HG03025 (cell line): ENCODE data around the gene LRRFIP1.
"Not testable (repeated sequence)": the region's sequence is repeated elsewhere in the genome, so short reads cannot be mapped to it uniquely, and the experiment has no call there.

ENCODE experiments used
- ATAC-seq: cut with Tn5 transposase; IDR thresholded peaks from one replicate; pipeline ENCODE4 v1.9.1; 2021; ENCODE audit warnings: mild to moderate bottlenecking, moderate library complexity; ENCODE audit not compliant: unreplicated experiment, low FRiP score

LRRFIP1 gene, protein sequence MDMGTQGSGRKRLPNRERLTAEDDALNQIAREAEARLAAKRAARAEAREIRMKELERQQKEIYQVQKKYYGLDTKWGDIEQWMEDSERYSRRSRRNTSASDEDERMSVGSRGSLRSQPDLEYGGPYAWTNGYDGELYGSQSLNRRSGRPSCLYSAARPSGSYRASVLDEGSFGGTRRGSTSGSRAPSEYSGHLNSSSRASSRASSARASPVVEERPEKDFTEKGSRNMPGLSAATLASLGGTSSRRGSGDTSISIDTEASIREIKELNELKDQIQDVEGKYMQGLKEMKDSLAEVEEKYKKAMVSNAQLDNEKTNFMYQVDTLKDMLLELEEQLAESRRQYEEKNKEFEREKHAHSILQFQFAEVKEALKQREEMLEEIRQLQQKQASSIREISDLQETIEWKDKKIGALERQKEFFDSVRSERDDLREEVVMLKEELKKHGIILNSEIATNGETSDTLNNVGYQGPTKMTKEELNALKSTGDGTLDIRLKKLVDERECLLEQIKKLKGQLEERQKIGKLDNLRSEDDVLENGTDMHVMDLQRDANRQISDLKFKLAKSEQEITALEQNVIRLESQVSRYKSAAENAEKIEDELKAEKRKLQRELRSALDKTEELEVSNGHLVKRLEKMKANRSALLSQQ

DNA sequence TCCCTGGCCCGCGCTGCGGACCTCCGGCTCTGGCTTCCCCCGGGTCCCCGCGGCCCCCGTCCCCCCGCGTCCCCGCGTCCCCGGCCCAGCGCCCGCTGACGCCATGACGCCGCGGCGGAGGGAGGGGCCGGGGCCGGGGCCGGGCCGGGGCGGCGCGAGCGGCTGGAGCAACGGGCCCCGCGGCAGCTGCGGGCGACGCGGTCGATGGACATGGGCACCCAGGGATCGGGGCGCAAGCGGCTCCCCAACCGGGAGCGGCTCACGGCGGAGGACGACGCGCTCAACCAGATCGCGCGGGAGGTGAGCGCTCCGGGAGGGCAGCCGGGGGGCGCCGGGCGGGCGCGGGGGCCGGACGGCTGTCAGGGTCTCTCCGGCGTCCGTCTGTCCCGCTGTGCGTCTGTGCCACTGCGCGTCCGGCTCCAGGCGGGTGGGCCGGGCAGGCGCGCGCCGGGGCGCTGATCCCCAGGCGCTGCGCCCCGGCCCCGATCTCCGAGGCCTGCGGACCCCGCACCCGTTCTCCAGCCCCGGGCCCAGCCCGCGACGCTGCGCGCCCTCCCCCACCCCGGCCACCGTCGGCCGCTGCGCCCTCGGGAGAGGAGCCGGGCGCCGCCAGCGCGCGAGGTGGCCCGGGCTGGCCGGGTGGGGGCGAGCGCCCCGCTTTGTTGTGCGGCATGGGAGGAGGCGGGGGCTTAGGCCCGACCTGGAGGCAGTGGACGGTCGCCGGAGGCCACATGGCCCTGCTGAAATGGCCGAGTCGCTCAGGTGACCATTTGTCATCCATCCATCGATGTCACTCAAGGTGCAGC, at the start of gene LRRFIP1:
LRRFIP1 (plus strand) TSS at position 147 of the 806 bp plus-strand sequence; CDS start at position 205, 58 bp downstream.
- ATAC-seq: no peak

DNA sequence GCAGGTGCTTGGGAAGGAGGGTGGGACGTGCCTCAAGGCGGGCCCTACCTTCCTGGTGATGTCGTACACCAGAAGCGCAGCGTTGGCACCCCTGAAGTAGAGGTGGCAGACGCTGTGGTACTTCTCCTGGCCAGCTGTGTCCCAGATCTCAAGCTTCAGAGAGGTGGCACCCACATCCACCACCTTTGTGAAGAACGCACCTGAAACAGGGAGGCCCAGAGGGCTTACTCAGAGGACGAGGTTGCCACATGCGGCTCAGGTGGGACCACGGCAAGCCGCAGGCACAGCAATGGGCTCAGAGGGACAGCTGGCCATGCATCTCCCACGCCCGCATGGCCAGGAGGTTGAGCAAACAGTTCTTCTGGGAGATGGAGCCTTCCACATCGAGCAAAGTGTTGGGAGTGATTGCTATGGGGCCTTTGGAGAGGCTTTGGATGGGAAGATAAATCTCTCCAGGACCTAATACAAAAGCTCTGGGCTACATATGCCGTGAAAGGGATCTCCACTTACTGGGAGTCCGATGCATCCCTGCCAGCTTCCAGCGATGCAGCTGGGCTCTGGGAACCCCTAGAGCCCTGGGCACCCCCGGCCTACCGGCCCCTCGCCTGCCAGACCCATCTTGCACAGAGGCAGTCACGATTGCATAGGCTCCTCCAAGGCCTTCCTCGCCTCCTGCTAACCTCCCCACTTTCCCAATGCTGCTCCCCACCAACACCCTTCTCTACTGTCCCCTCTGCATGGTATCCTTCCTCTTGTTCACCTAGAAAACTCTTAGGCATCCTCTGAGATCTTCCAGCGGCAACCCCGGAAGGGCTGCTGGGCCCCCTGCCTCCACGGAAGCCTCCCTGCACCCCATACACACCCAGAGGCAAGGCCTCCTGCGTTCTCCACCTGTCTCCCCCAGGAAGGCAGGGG, 49.2 kb upstream of the LRRFIP1 start:
- no peak for ATAC-seq

DNA sequence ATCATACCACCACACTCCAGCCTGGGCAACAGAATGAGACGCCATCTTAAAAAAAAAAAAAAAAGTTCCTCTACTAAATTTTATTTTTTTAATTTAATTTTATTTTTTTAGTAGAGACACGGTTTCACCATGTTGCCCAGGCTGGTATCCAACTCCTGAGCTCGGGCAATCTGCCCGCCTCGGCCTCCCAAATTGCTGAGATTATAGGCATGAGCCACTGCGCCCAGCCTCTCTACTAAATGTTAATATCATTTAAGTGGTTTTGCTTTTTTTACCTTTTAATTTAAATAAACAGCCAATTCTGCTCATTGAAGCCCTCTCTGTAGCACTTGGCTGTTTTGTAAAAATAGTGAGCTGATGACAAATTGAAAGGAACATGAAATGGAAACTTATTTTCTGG, 46.1 kb upstream of the LRRFIP1 start:
- no peak for ATAC-seq

DNA sequence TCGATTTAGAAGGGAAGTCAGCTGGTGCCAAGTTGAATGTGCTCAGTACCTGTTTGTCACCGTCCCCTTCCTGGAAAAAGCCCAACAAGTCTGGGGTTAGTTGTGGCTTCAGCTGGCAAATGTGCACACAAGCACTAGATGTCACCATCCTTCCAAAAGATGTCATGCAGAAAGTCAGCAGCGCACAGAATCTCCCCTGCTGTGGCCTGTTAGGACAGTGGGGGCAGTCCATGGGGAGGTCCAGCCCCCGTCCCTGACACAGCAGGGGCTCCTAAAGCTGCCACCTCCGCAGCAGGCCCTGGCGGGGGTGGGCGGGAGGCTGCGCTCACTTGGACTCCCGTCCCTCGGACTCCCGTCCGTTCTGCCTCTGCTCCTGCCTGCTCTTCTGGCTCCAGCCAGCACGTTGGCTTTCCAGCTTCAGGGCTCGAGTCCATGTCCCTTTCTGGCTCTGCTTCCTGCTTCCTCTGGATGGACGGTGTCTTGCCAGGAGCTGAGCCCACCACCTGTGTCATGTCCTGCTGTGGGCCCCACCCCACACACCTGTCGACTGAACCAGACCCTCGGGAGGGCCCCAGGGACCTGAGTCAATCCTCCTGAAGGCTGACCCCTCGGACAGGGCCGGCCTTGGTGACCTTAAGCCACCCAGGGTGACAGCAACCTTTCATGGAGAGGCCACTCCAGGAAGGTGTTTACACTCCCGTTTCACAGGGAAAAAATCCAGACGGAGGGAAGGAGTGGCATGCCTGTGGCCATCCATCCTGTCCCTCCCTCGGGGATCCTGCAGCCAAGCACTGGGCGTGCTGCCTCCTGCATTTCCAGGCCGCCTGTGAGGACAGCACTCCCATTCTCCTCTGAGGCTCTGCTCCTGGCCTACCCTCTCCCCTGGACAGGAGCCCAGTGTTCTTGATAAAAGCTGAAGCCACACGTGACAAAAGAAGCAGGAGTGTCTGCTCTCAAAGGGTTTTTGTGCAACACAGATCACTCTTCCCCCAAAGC, 45.3 kb upstream of the LRRFIP1 start:
- ATAC-seq: no peak

DNA sequence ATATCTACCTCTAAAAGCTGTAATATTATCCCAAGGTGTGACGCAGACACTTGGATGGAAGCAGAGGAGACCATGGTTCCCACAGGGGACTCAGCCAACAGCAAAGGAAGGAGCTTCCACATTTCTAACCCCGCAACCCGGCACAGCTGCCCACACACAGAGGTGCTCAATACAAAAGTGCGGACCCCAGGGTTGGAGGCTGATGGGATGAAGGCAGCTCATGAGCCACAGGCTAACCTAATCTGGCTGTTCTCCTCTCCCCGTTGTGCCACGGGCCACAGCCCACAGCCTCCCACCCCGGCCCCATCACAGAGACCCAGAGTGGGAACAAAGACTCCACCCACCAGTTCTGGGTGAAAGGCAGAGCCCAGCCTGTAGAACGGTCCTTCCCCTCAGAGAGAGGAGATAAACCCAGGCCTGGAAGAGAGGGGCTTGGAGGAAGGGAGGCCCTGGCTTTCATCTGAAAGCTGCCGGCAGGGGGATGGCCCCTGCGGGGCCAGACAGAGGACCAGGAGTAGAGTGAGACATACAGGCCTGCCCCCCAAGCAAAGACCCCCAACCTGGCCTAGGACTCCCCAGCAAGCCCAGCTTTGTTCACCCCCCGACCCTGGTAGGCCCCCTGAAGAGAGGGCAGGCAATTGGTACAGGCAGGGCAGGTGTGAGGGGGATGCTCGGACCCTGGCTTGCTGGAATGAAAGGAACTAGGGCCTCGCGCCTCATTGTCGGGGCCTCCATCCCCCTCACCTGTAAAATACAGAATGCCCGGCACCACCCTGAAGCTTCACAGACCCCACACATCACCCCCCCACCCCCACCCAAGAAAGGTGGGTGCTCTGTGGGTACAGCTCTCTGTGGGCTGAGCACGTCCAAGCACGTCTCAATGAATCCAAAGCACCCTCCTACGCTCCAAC, 43.7 kb upstream of the LRRFIP1 start:
- ATAC-seq: no peak

DNA sequence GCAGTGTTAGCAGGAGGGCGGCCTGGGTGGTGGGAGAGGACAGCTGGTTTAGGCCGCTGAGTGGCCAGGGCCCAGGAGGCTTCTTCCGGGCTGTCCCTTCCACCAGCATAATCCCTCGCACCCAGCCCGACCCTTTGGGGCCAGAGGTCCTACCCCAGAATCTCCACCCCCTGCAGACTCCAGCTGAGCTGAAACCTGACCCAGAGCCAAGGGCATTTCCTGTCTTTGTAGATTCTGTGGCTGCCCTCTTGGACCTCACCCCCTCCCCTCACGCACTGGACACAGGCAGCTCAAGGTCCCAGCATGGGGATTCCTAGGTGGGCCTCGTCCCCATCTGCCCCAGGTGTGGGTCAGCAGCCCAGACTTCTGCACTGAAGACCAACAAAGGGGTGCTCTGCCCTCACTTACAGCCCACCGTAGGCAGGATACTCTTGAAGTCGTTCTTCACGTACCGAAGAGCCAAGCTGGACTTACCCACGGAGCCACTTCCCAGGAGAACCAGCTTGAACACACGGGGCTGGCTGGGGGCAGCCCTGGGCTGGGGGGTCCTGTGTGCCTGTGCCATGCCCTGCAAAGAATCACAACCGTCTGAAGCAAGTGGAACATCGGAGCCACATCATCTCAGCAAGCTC, 41.7 kb upstream of the LRRFIP1 start:
- no peak for ATAC-seq

DNA sequence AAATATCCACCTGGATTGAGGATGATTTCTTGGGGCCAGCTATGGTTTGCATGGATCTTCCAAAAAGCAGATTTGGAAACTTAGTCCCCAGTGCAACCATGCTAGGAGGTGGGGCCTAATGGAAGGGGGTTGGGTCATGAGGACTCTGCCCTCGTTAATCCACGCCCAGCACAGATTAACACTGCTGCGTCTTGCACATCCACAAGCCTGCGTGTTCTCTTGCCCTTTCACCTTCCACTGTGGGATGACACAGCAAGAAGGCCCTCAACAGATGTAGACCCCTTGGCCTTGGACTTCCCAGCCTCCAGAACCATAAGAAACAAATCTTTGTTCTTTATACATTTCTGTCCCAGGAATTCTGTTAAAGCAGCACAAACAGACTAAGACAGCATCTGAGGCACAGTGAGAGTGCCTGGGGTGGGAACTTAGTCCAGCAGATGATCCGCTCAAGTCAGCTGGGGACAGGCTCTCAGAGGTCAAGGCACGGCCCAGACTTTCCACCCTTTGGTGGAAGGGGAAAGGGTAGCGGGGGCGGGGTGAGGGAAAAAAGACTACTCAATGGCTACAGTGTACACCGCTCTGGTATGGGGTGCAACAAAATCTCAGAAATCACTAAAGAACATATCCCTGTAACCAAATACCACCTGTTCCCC, 39.2 kb upstream of the LRRFIP1 start:
- ATAC-seq: no peak

DNA sequence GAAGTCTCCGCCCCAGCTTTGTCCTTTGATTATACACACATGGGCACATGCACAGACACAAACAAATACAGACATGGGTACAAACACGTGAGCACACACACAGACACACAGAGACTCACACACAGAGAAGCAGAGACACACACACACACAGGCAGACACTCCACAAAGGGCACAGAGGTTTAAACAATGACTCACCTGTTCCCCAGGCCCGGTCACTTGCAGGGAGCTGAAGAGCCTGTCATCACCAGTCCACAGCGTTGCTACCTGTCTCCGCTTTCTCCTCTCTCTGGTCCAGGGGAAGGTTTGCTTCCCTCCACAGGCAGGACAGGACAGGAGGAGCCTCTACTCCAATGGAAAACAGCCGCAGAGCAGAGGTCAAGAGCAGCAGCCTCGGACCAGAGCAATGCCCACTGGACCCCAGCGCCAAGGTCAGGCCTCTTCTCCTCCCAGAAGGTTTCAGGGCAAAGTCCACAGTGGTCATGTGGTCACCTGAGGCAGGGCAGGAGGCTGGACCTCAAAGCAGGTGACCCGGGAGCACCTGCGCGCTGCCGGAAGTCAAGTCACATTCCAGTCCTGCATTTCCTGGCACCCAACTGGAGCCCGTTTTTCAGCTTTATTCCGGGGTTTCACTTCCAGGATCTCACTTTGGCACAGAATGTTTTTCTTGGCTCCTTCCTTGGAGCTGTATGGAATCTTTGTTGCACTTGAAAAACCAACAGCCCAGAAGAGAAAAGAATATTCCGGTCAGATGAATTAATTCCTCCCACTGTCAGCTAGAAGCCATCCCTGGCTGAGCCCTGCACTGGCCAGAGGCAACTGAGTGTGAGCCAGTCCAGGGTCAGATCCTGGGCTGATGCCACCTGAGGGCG, 36.9 kb upstream of the LRRFIP1 start, which contains the start of gene RAB17:
RAB17 (minus strand) TSS at position 463 of the 869 bp plus-strand sequence. CDS start 4,580 bp downstream, outside the sequence.
- ATAC-seq: no peak

DNA sequence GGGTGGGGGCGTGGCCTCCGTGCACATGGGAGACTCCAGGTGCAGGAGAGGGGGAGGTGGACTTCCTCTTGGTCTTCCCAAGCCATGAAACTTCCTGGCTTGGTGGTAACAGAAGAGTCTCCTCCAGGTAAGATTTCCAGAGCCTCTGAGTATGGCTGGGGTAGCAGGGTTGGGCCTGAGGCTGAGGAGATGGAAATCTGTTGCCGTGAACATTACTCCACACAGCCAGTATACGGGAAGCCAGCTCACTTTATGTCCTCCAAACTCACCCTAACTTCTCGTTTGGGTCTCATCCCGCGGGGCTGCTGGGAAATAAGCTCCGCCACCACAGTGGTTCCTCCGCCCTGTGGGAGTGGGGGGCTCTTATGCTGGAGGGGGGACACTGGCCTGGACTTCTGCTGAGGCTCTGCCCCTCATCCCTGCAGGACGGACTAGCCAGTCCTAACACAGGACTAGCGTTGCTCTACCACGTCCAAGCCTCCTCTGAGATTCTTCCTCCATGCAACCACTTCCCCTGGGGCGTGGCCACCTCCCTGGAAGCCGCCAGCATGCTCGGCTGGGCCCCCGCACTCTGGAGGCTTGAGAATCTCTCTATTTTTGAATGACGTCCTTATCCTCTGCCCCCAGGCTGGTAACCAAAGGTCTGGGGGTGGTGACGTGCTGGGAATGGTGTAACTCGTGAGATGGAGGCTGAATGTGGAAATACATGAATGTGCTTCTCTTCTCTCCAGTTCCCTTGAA, 36.1 kb upstream of the LRRFIP1 start:
- ATAC-seq: no peak

DNA sequence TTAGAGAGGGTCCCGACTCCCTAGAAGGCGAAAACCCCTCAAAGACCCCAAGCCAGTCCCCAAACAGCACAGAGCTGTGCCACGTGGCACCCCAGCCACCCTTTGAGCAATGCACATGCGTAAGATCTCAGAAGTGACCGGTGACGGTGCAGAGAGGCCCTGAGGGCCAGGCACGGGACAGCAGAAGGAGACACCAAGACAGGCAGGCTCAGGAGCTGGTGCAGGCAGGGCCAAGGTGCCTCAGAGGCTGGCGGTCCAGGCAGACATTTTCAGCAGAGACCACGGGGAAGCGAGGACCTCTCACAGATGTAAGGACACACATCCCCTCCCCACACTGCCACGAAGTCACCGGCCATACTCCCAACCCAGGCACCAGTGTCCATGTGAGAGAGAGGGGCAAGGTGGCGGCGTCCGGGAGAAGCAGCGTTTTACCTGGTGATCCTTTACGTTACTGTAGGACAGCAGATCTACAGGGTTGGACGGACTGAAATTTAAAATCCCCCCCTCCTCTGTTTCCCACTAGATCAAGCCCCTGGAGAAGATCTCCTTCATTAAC, 34.9 kb upstream of the LRRFIP1 start:
- ATAC-seq: no peak

DNA sequence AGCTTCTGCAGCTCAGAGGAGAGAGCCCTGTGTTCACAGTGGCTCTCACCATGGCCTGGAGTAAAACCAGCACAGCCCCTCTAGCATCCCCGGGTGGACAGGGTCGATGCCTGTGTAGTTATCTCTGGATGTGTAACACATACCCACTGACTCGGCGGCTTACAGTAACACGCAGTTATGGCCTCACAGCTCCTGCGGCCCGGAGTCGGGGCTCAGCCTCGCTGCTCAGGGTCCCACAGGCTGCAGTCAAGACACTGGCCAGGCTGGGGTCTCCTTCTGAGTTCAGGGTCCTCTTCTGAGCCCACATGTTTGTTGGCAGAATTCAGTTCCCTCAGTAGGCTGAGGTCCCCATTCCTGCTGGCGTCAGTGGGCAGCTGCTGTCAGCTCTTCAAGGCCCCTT, 34.4 kb upstream of the LRRFIP1 start:
- no peak for ATAC-seq

DNA sequence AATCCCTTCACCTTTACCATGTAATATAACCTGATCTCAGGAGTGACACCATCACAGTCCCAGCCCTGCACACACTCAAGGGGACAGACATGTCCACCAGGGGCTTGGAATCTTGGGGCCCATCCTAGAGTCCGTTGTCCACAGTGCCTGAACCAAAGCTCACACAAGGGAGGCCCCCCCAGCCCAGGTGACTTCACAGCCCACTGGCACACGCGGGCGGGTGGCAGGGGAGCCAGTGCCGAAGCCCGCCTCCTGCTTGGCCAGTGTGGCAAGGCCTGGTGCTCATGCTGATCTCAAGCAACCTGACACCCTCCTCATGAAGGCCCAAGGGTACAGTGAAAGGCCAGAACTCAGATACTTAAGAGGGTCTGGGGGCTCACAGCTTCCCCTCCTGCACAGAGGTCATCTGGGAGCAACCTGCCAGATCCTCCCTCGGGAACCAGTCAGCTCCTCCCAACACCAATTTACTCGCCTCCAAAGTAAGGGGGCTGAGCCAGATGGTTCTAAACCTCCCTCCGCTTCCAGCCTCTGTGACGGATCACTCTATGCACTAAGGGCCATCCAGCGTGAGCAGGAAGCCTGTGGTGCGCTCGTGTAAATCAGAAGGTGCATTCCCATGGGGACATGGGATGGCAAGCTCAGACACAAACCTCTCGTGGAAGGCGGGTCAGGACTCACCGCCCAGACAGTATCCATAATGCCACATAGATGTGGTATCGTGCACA, 33.6 kb upstream of the LRRFIP1 start:
- no peak for ATAC-seq

DNA sequence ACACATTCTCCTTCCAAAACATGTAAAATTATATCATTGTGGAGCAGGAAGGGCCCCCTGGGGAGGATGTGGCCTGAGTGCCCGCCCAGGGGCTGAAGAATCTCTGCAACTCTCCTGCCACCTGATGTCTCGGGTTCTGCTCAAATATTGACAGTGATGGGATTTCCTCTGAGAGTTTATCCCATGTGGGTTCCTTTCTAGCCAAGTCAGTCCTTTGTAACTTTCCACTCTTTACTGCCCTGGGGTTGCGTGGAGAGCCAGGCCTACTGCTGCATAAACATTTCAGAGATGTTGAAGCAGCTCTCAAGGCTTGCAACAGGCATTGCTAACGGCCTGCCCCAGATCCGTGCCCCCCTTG, 32.9 kb upstream of the LRRFIP1 start:
- ATAC-seq: no peak

DNA sequence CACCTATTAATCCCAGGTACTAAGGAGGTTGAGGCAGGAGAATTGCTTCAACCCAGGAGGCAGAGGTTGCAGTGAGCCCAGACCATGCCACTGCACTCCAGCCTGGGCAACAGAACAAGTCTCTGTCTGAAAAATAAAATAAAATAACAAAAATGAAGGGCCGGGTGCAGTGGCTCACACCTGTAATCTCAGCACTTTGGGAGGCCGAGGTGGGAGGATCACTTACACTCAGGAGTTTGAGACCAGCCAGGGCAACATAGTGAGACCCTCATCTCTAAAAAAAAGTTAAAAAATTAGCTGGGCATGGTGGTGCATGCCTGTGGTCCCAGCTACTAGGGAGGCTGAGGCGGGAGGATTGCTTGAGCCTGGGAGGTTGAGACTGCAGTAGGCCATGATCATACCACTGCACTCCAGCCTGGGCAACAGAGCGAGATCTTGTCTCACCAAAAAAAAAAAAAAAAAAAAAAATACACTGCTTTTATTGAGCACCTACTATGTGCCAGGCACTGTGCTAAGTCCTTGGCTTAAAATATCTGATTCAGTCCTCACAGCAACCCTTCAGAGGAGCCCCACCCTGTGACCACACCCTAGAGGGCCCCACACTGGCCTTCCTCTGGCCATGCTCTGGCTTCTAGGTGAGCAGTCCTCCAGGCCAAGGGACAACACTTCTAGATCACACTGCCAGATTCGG, 31.4 kb upstream of the LRRFIP1 start:
- not testable (repeated sequence) for ATAC-seq
